SK-N-MC (cell line): ENCODE measurements around the gene ESYT2.

ENCODE experiments used
- DNase-seq: peaks from one replicate; pipeline ENCODE4 v3.0.0-alpha.2; 2011; ENCODE audit warnings: low read depth, low spot score
- H3K27ac ChIP-seq: fragments of 200-600 bp; sonication (generic); 2 replicates; pipeline ENCODE4 v1.5.1; 2016; ENCODE audit warnings: mixed run types
- H3K36me3 ChIP-seq: fragments of 200-600 bp; sonication (generic); 2 replicates; pipeline ENCODE4 v1.6.1; 2017; ENCODE audit warnings: antibody characterized with exemption, low read length, mixed read lengths; ENCODE audit not compliant: insufficient read depth
- H3K4me3 ChIP-seq: fragments of 200-600 bp; sonication (generic); 2 replicates; pipeline ENCODE4 v1.5.1; 2016
- H3K9ac ChIP-seq: fragments of 200-600 bp; sonication (generic); 2 replicates; pipeline ENCODE4 v1.8.0; 2017; ENCODE audit warnings: mixed run types, mixed read lengths; ENCODE audit not compliant: insufficient read length
- H3K9me3 ChIP-seq: fragments of 200-600 bp; sonication (generic); 2 replicates; pipeline ENCODE4 v1.6.1; 2017; ENCODE audit warnings: low read depth, mild to moderate bottlenecking, antibody characterized with exemption, low read length, moderate library complexity, mixed read lengths
- EZH2 ChIP-seq: fragments of 200-600 bp; sonication (generic); IDR thresholded peaks from one replicate; pipeline ENCODE4 v1.6.1; 2017; ENCODE audit warnings: antibody characterized with exemption
- FOXP2 ChIP-seq: optimal IDR thresholded peaks from 2 replicates; pipeline ENCODE3; 2011; ENCODE audit warnings: mild to moderate bottlenecking, moderate library complexity; ENCODE audit not compliant: insufficient read depth; ENCODE audit errors: extremely low read length, control extremely low read depth
- POLR2AphosphoS5 ChIP-seq: IDR thresholded peaks from 2 replicates; pipeline ENCODE4 v1.6.1; 2012; ENCODE audit warnings: mild to moderate bottlenecking, low read depth, low read length, borderline replicate concordance

ESYT2 gene

GRCh38 chr7:158820656-158821055 lies 8.7 kb downstream of the ESYT2 start:
- TF ChIP-seq POLR2AphosphoS5 (no peak), EZH2 (no peak), FOXP2 (no peak)
- Histone ChIP-seq H3K9ac (no peak overlapping the region), H3K27ac (no peak overlapping the region), H3K36me3 (no peaks in the 10 kb centered on the region), H3K4me3 (no peak overlapping the region), H3K9me3 (no peaks in the 10 kb centered on the region)
- no peak for DNase-seq

GRCh38 chr7:158819571-158820203 lies 9.6 kb downstream of the ESYT2 start:
- no peak for DNase-seq
- Histone ChIP-seq H3K36me3 (no peaks in the 10 kb centered on the region), H3K4me3 (no peak overlapping the region), H3K9ac (no peak overlapping the region), H3K27ac (peak overlapping the region; percentile 74; the same call in 1 of the 2 replicates), H3K9me3 (no peaks in the 10 kb centered on the region)
- TF ChIP-seq EZH2, result no peak
- TF ChIP-seq FOXP2, result no peak
- no peak for TF ChIP-seq POLR2AphosphoS5

- Histone ChIP-seq H3K36me3 (no peaks in the 10 kb centered on the region), H3K9ac (peak overlapping the region; percentile 1), H3K27ac (peak overlapping the region; percentile 74), H3K4me3 (peak overlapping the region; percentile 58), H3K9me3 (no peaks in the 10 kb centered on the region)
- TF ChIP-seq FOXP2 (no peak), EZH2 (no peak), POLR2AphosphoS5 (no peak)
- DNase-seq, result no peak
Observed at GRCh38 chr7:158818325-158819213, 10.7 kb downstream of the ESYT2 start.

- no peak for DNase-seq
- Histone ChIP-seq H3K9me3 (no peaks in the 10 kb centered on the region), H3K9ac (peak overlapping the region; percentile 26), H3K27ac (peak overlapping the region; percentile 89), H3K4me3 (peak overlapping the region; percentile 64; the same call in 1 of the 2 replicates), H3K36me3 (no peaks in the 10 kb centered on the region)
- TF ChIP-seq EZH2, result no peak
- no peak for TF ChIP-seq FOXP2
- TF ChIP-seq POLR2AphosphoS5, result no peak
Observed at GRCh38 chr7:158816995-158817394, 12.3 kb downstream of the ESYT2 start.

GRCh38 chr7:158816271-158816670 lies 13.0 kb downstream of the ESYT2 start:
- H3K36me3 ChIP-seq, result no peaks in the 10 kb centered on the region
- H3K4me3 ChIP-seq, result peak overlapping the region; percentile 64
- no peak for TF ChIP-seq POLR2AphosphoS5
- no peak for TF ChIP-seq FOXP2
- TF ChIP-seq EZH2, result no peak
- H3K9ac ChIP-seq, result peak overlapping the region; percentile 26
- DNase-seq, result no peak
- H3K27ac ChIP-seq, result peak overlapping the region; percentile 89
- H3K9me3 ChIP-seq, result no peaks in the 10 kb centered on the region

GRCh38 chr7:158815800-158816128 lies 13.5 kb downstream of the ESYT2 start:
- H3K9me3 ChIP-seq, result no peaks in the 10 kb centered on the region
- no peak for DNase-seq
- peak overlapping the region; percentile 64 for H3K4me3 ChIP-seq
- TF ChIP-seq POLR2AphosphoS5 (no peak), FOXP2 (no peak), EZH2 (no peak)
- H3K9ac ChIP-seq, result no peak overlapping the region
- H3K27ac ChIP-seq, result peak overlapping the region; percentile 89
- no peaks in the 10 kb centered on the region for H3K36me3 ChIP-seq

- no peak for DNase-seq
- TF ChIP-seq FOXP2 (no peak), POLR2AphosphoS5 (no peak), EZH2 (no peak)
- Histone ChIP-seq H3K27ac (peak overlapping the region; percentile 89), H3K4me3 (peak overlapping the region; percentile 64), H3K36me3 (no peaks in the 10 kb centered on the region), H3K9me3 (no peaks in the 10 kb centered on the region), H3K9ac (peak overlapping the region; percentile 4)
Observed at GRCh38 chr7:158815083-158815799, 14.1 kb downstream of the ESYT2 start.

GRCh38 chr7:158814637-158815036 lies 14.7 kb downstream of the ESYT2 start:
- no peak for DNase-seq
- Histone ChIP-seq H3K4me3 (peak overlapping the region; percentile 64), H3K9me3 (no peaks in the 10 kb centered on the region)

More at GRCh38 chr7:158814637-158815036, 14.7 kb downstream of the ESYT2 start:
- Histone ChIP-seq H3K27ac (peak overlapping the region; percentile 89), H3K36me3 (no peaks in the 10 kb centered on the region), H3K9ac (peak overlapping the region; percentile 4)
- no peak for TF ChIP-seq FOXP2
- no peak for TF ChIP-seq POLR2AphosphoS5
- TF ChIP-seq EZH2, result no peak
